GM23338 (cell line): ENCODE data around the gene RYR2.

Experiments
- CREB1 ChIP-seq: fragments of 250-450 bp; sonication (Bioruptor Pico); IDR thresholded peaks from 2 replicates; pipeline ENCODE4 v1.5.0; 2020; ENCODE audit warnings: low read depth, mild to moderate bottlenecking, moderate library complexity
- CTCF ChIP-seq, 2 experiments: fragments of 200-600 bp in 1 of 2; sonication (generic) in 1 of 2; conservative IDR thresholded peaks; 2 replicates each; pipeline versions ENCODE4 v1.5.1 to v1.6.1; 2016 to 2017; ENCODE audit warnings: antibody characterized with exemption in 2 of 2, low read depth in 2 of 2, mild to moderate bottlenecking in 2 of 2, moderate library complexity in 1 of 2
- ETS1 ChIP-seq: IDR thresholded peaks from 2 replicates; pipeline ENCODE4 v1.6.1; 2016; ENCODE audit warnings: antibody characterized with exemption
- EZH2 ChIP-seq: fragments of 200-600 bp; sonication (generic); IDR thresholded peaks from one replicate; pipeline ENCODE4 v1.8.0; 2017; ENCODE audit warnings: antibody characterized with exemption, mild to moderate bottlenecking, low read depth; ENCODE audit not compliant: unreplicated experiment
- EZH2phosphoT487 ChIP-seq: fragments of 200-600 bp; sonication (generic); IDR thresholded peaks from one replicate; pipeline ENCODE4 v1.8.1; 2018; ENCODE audit warnings: antibody characterized with exemption; ENCODE audit not compliant: unreplicated experiment
- POLR2AphosphoS5 ChIP-seq: IDR thresholded peaks from 2 replicates; pipeline ENCODE4 v1.6.1; 2016; ENCODE audit warnings: antibody characterized with exemption, low read depth
- ZNF462 ChIP-seq: fragments of 250-450 bp; sonication (Bioruptor Pico); IDR thresholded peaks from 2 replicates; pipeline ENCODE4 v1.5.0; 2020; ENCODE audit warnings: mild to moderate bottlenecking, moderate library complexity

GRCh38 chr1:237353918-237354317, 311.9 kb downstream of the RYR2 start:
- TF ChIP-seq EZH2phosphoT487 (no peak), CTCF (conservative IDR thresholded peaks at IDR 0.05; ENCODE audit: low read depth in 2 of 2) (no peak), POLR2AphosphoS5 (no peak), ZNF462 (CRISPR knock-in tag) (no peak), EZH2 (no peak), ETS1 (no peak), CREB1 (CRISPR knock-in tag) (no peak)
